Measurements from ENCODE around the gene ALDH7A1. TPM values are rescaled to one million over a fixed set of nuclear protein-coding genes. Genes with fewer than 3 reads are reported as not detected.

Gene ALDH7A1
- total and polyA plus RNA-seq, 3 donors from 2014 or later: 50.0 to 68.3 (median 57.2) TPM

DNA sequence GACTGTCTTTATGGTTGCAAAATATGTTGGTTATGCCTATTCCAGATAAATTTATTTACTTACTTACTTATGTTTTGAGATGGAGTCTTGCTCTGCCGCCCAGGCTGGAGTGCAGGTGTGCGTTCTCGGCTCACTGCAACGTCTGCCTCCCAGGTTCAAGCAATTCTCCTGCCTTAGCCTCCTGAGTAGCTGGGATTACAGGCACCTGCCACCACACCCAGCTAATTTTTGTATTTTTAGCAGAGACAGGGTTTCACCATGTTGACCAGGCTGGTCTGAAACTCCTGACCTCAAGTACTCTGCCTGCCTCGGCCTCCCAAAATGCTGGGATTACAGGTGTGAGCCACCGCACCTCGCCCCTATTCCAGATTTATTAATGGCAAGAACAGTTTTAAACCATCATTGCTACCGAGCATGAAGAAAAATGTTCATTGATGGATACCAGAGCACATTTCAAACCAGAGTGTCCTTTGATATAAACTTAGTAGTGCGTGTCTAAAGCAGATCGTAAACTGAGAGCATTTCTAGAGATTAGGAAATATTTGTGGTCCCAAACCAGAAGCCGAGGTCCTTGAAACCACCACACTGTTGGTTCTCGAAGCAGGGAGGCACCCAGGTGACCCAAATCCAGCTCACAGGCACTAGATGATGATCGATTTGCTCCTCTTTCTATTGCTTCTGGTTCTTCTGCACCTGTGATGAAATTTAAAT is 86.6 kb downstream of the ALDH7A1 start:
- Histone ChIP-seq H3K9me3 (no peaks in the 10 kb centered on the region), H3K4me1 (peaks cover 20% of the 10 kb centered on the region), H3K27ac (peak overlapping the region; percentile 67 to 69), H3K27me3 (no peaks in the 10 kb centered on the region), H3K36me3 (ENCODE audit: low read depth, missing control alignments) (no peaks in the 10 kb centered on the region), H3K4me3 (no peak overlapping the region)
- WGBS, 2 donors: 85 to 88% methylated on average over 13 of the region's 13 CpGs
- intact Hi-C loops (cut with DNase I; ENCODE audit: low total_unique reads): no loop called here
- TF ChIP-seq CTCF (IDR thresholded peaks at IDR 0.05) (no peak), POLR2A (IDR thresholded peaks at IDR 0.05) (no peak)
- no peak for DNase-seq

- H3K27me3 ChIP-seq: no peaks in the 10 kb centered on the region
- intact Hi-C loops (cut with DNase I; ENCODE audit: low total_unique reads): no loop called here
- TF ChIP-seq POLR2A (IDR thresholded peaks at IDR 0.05) (no peak), CTCF (IDR thresholded peaks at IDR 0.05) (no peak)
- H3K4me1 ChIP-seq: peaks cover 16% of the 10 kb centered on the region
- no peak for DNase-seq
- no peak overlapping the region for H3K27ac ChIP-seq
- H3K9me3 ChIP-seq: no peaks in the 10 kb centered on the region
- H3K4me3 ChIP-seq: no peak overlapping the region
- H3K36me3 ChIP-seq (ENCODE audit: low read depth, missing control alignments): no peaks in the 10 kb centered on the region
- 88 to 92% methylated on average over 4 of the region's 4 CpGs for WGBS, 2 donors
Measured at GRCh38 chr5:126506079-126506478, 88.9 kb downstream of the ALDH7A1 start.

GRCh38 chr5:126503602-126504104 is 91.4 kb downstream of the ALDH7A1 start:
- WGBS, 2 donors: 30 to 40% methylated on average over 5 of the region's 5 CpGs

GRCh38 chr5:126501448-126501847 is 93.6 kb downstream of the ALDH7A1 start:
- Histone ChIP-seq H3K36me3 (ENCODE audit: low read depth, missing control alignments) (no peaks in the 10 kb centered on the region), H3K27ac (no peak overlapping the region), H3K4me3 (no peak overlapping the region), H3K4me1 (peaks cover 11% of the 10 kb centered on the region), H3K27me3 (no peaks in the 10 kb centered on the region), H3K9me3 (no peaks in the 10 kb centered on the region)
- intact Hi-C loops (cut with DNase I; ENCODE audit: low total_unique reads): no loop called here
- TF ChIP-seq POLR2A (IDR thresholded peaks at IDR 0.05): no peak
- no peak for TF ChIP-seq CTCF (IDR thresholded peaks at IDR 0.05)
- WGBS, 2 donors: 80 to 81% methylated on average over 9 to 10 of the region's 10 CpGs
- DNase-seq: no peak

More at GRCh38 chr5:126503602-126504104, 91.4 kb downstream of the ALDH7A1 start:
- intact Hi-C loops (cut with DNase I; ENCODE audit: low total_unique reads): no loop called here
- Histone ChIP-seq H3K27me3 (no peaks in the 10 kb centered on the region), H3K36me3 (ENCODE audit: low read depth, missing control alignments) (no peaks in the 10 kb centered on the region), H3K4me1 (peaks cover 4% of the 10 kb centered on the region), H3K27ac (peak overlapping the region in 1 of 2 donors; percentile 50), H3K4me3 (no peak overlapping the region), H3K9me3 (no peaks in the 10 kb centered on the region)
- TF ChIP-seq POLR2A (IDR thresholded peaks at IDR 0.05): no peak
- no peak for TF ChIP-seq CTCF (IDR thresholded peaks at IDR 0.05)
- DNase-seq: peak; percentile 64
